Testis (tissue), 3 donors: Measurements from ENCODE around the gene SLC13A4. TPM values are rescaled to one million over a fixed set of nuclear protein-coding genes. Genes with fewer than 3 reads are reported as not detected.

Source experiments
- DNase-seq: peaks from one replicate; pipeline ENCODE4 v3.0.0-alpha.2; 2019
- H3K27ac ChIP-seq, 2 donors: fragments of 200-600 bp; sonication (generic); one replicate each; pipeline ENCODE4 v1.5.1; 2019
- H3K27me3 ChIP-seq: fragments of 200-600 bp; sonication (generic); one replicate; pipeline ENCODE4 v1.5.1; 2019
- H3K36me3 ChIP-seq: fragments of 200-600 bp; sonication (generic); one replicate; pipeline ENCODE4 v1.5.1; 2017; ENCODE audit warnings: low read depth; ENCODE audit errors: missing control alignments
- H3K4me1 ChIP-seq: fragments of 200-600 bp; sonication (generic); one replicate; pipeline ENCODE4 v1.5.1; 2019
- H3K4me3 ChIP-seq, 2 donors: fragments of 200-600 bp; sonication (generic); one replicate each; pipeline ENCODE4 v1.5.1; 2017 to 2019
- H3K9me3 ChIP-seq: fragments of 200-600 bp; sonication (generic); one replicate; pipeline ENCODE4 v1.5.1; 2017
- POLR2A ChIP-seq: fragments of 450-650 bp; IDR thresholded peaks from one replicate; pipeline ENCODE4 v1.6.1; 2017; ENCODE audit warnings: antibody characterized with exemption, mild to moderate bottlenecking, moderate library complexity
- WGBS, 2 donors: methylation state at CpG; one replicate each; pipeline ENCODE4 v1.1.5; 2018; 5-methylcytosine and 5-hydroxymethylcytosine counted together
- intact Hi-C: fragments of 100-400 bp; cut with DNase I; formaldehyde crosslinking; loops from one replicate; pipeline ENCODE4 v1.15.1; 2023; ENCODE audit warnings: low total_unique reads
- polyA plus RNA-seq: library from polyadenylated mRNA; stranded (reverse); fragments of 350-450 nt; fragmentation: Illumina TruSeq; extraction: RNeasy Lipid Tissue Mini Kit (QIAGEN cat#74804); gene quantifications from one replicate; pipeline ENCODE4 v1.2.3, GENCODE V29; 2014; ENCODE audit warnings: low read depth, low replicate concordance; ENCODE audit not compliant: insufficient read depth
- total RNA-seq, 2 donors: library from RNA; depleted of rRNA; stranded (reverse); fragments of >200 nt; gene quantifications; one replicate each; pipeline ENCODE4 v1.2.3, GENCODE V29; 2016
- TF ChIP-seq, protein P1 (sequence below), 3 experiments: fragments of 450-650 bp in 2 of 3; fragments of 200-600 bp in 1 of 3; sonication (generic) in 1 of 3; IDR thresholded peaks; one replicate each; pipeline ENCODE4 v1.5.1; 2016 to 2019; ENCODE audit warnings: antibody characterized with exemption in 3 of 3, mild to moderate bottlenecking in 2 of 3, moderate library complexity in 1 of 3

SLC13A4 gene
- total and polyA plus RNA-seq, 3 donors from 2014 or later, result 19.0 to 34.6 (median 33.0) TPM

DNA sequence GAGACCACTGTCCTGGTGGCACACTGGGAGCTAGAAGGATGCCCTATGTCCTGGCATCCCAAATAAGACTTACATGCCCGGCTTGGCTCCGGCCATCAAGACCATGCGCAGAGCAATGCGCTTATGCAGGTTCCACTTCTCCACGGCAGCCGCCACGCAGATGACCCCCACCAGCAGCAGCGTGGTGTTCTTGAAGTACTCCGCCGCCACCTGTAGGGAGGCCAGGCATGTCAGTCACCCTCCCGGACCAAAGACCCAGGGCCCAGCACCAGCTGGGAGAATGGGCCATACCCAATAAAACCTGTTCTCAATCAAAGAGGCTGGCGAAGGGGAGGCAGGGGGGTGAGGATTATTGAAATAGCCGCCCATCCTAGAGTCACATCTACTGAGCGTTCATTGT lies 19.9 kb downstream of the SLC13A4 start:
- no peaks in the 10 kb centered on the region for H3K36me3 ChIP-seq
- peaks cover 6% of the 10 kb centered on the region for H3K4me1 ChIP-seq
- no peak for DNase-seq
- intact Hi-C loops, result no loop called here
- no peaks in the 10 kb centered on the region for H3K9me3 ChIP-seq
- no peak overlapping the region for H3K27ac ChIP-seq
- no peak overlapping the region for H3K4me3 ChIP-seq
- TF ChIP-seq, protein P1, sequence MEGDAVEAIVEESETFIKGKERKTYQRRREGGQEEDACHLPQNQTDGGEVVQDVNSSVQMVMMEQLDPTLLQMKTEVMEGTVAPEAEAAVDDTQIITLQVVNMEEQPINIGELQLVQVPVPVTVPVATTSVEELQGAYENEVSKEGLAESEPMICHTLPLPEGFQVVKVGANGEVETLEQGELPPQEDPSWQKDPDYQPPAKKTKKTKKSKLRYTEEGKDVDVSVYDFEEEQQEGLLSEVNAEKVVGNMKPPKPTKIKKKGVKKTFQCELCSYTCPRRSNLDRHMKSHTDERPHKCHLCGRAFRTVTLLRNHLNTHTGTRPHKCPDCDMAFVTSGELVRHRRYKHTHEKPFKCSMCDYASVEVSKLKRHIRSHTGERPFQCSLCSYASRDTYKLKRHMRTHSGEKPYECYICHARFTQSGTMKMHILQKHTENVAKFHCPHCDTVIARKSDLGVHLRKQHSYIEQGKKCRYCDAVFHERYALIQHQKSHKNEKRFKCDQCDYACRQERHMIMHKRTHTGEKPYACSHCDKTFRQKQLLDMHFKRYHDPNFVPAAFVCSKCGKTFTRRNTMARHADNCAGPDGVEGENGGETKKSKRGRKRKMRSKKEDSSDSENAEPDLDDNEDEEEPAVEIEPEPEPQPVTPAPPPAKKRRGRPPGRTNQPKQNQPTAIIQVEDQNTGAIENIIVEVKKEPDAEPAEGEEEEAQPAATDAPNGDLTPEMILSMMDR (IDR thresholded peaks at IDR 0.05), result no peak
- H3K27me3 ChIP-seq, result no peaks in the 10 kb centered on the region
- WGBS, 2 donors, result 85 to 94% methylated on average over 7 to 12 of the region's 14 CpGs

DNA sequence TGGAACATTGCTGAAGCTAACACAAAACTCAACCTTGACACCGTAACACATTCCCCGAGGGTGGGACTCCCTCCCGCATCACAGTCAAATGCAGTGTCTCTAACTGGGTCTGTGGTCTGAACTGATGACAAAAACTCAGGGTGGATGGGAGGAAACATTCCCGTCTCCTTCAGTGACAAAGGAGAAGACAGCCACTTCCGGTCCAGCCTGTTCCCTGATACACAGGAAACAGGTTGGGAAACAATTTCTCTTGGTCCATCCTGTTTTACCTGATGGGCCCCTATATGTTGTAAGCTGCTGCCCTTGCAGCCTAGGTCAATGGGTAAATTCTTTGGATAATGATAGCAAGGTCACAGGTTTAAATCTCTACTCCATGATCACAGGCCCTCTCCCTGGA lies 20.4 kb downstream of the SLC13A4 start:
- no peaks in the 10 kb centered on the region for H3K27me3 ChIP-seq
- TF ChIP-seq, protein P1 (IDR thresholded peaks at IDR 0.05), result no peak
- TF ChIP-seq POLR2A, result no peak
- no peaks in the 10 kb centered on the region for H3K9me3 ChIP-seq
- no peaks in the 10 kb centered on the region for H3K36me3 ChIP-seq
- 59 to 81% methylated on average over 5 of the region's 5 CpGs for WGBS, 2 donors
- H3K27ac ChIP-seq, result no peak overlapping the region
- no peak for DNase-seq
- peaks cover 2% of the 10 kb centered on the region for H3K4me1 ChIP-seq
- intact Hi-C loops, result no loop called here
- no peak overlapping the region for H3K4me3 ChIP-seq

DNA sequence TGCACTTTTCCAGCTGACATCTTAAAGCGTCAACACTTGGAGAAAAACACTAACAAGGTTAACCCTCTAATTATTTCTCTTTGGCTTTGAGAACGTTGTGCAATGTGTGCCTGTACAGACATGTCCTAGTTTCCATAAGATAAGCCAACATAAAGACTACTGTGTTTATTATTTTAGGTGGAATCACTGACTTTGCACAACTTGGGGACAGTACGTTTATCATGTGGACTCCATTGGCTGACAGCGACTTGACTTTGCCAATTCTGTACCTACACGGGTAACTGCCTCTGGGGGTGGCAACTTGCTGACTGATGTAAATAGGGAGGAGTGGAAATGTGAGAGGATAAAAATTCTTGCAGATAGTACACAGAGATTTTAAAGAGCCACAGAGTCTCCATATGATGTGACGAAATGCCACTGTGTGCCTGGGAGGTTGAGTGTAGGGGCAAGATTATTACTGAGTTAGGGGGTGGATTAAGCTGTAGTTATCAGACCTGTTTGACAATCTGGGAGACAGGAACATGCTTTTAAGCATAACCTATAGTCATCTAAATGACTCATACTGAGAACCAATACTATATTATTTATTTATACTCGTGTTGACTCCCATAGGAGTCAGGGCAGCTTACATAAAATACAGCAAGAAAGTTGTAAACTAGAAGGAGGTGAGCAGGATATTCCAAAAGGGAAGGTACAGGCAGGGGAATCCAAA lies 21.0 kb downstream of the SLC13A4 start:
- Histone ChIP-seq H3K27ac (no peak overlapping the region), H3K36me3 (no peaks in the 10 kb centered on the region), H3K9me3 (no peaks in the 10 kb centered on the region), H3K4me1 (no peaks in the 10 kb centered on the region), H3K4me3 (no peak overlapping the region), H3K27me3 (no peaks in the 10 kb centered on the region)
- TF ChIP-seq, protein P1 (IDR thresholded peaks at IDR 0.05), result no peak
- TF ChIP-seq POLR2A, result no peak
- WGBS, 2 donors, result 67 to 72% methylated on average over 7 of the region's 7 CpGs
- intact Hi-C loops, result no loop called here
- no peak for DNase-seq

DNA sequence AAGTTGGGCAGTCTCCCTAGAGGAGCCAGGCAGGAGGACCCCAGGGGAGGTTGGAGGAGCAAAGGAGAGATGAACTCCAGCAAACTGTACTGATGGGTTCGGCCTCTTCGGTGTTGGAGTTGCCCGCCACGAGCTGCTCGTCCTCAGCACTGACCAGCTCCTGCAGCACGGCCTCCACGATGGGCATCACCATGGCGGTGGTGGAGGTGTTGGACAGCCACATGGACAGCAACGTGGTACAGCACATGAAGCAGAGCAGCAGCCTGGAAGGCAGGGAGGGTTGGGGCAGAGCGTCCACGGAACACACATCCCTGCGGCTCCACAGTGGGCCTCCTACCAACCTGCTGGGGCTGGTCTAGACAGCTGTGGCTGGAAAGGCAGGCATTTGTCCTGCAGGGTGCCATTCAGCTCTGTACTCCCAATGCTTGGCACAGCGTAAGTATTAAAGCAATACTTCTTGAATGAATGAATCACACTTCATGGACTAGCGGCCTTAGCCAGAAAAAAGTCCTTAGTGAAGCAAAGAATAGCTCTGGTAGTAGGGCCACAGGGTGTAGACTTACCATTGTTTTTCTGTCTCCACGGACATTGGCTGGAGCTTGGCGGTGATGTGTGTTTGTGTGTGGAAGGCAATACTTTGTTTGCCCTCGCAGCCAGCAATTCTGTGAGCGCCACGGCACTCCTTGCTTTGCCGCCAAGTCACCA lies 21.8 kb downstream of the SLC13A4 start:
- no peaks in the 10 kb centered on the region for H3K36me3 ChIP-seq
- no peak overlapping the region for H3K4me3 ChIP-seq
- TF ChIP-seq POLR2A, result no peak
- TF ChIP-seq, protein P1 (IDR thresholded peaks at IDR 0.05), result no peak
- H3K9me3 ChIP-seq, result no peaks in the 10 kb centered on the region
- intact Hi-C loops, result no loop called here
- no peak for DNase-seq
- no peak overlapping the region for H3K27ac ChIP-seq
- 90% methylated on average over 18 to 20 of the region's 20 CpGs for WGBS, 2 donors
- no peaks in the 10 kb centered on the region for H3K4me1 ChIP-seq
- no peaks in the 10 kb centered on the region for H3K27me3 ChIP-seq
